ENCODE results near the gene CHST3. TPM values are rescaled to one million over a fixed set of nuclear protein-coding genes. Genes with fewer than 3 reads are reported as not detected.

Gene CHST3
- total RNA-seq, 1 experiment from 2014 or later = 10.0 TPM

- no TSS peak for BruUV-seq (replicated peaks)
- DNase-seq (ENCODE audit: low spot score) = no peak
- Histone ChIP-seq H3K4me1 (ENCODE audit: insufficient read depth, low read length, poor library complexity, severe bottlenecking) (peaks cover 28% of the 10 kb centered on the region), H3K27ac (ENCODE audit: low read depth, low read length, poor library complexity, severe bottlenecking) (no peak overlapping the region), H3K4me3 (ENCODE audit: low read depth, low read length, poor library complexity, severe bottlenecking) (no peak overlapping the region), H3K36me3 (ENCODE audit: insufficient read depth, low read length, poor library complexity, severe bottlenecking) (no peaks in the 10 kb centered on the region), H3K9me3 (ENCODE audit: low read depth, low read length, poor library complexity, severe bottlenecking) (no peaks in the 10 kb centered on the region), H3K27me3 (replicated peaks; ENCODE audit: insufficient read depth, low read depth, low read length, poor library complexity) (no peaks in the 10 kb centered on the region)
- POLR2A ChIA-PET (ENCODE audit: low non-redundant PET) = no interaction called here
- intact Hi-C loops (cut with micrococcal nuclease; ENCODE audit: unreplicated experiment) = no loop called here
- TF ChIP-seq EZH2 (IDR thresholded peaks at IDR 0.05; ENCODE audit: borderline replicate concordance, low read depth, low read length, poor library complexity, severe bottlenecking) = no peak
- peak; percentile 49 for TF ChIP-seq CTCF (conservative IDR thresholded peaks at IDR 0.05; ENCODE audit: low read depth, low read length)
- CTCF ChIA-PET = interaction anchor here (0.6 kb wide), 1 partner anchor 272 kb away, joined by 3 read pairs; no protein-coding TSS in a partner anchor
Measured at GRCh38 chr10:71978476-71978875, 14.3 kb downstream of the CHST3 start.

- Histone ChIP-seq H3K36me3 (ENCODE audit: insufficient read depth, low read length, poor library complexity, severe bottlenecking) (no peaks in the 10 kb centered on the region), H3K27ac (ENCODE audit: low read depth, low read length, poor library complexity, severe bottlenecking) (no peak overlapping the region), H3K4me3 (ENCODE audit: low read depth, low read length, poor library complexity, severe bottlenecking) (no peak overlapping the region), H3K9me3 (ENCODE audit: low read depth, low read length, poor library complexity, severe bottlenecking) (no peaks in the 10 kb centered on the region), H3K27me3 (replicated peaks; ENCODE audit: insufficient read depth, low read depth, low read length, poor library complexity) (no peaks in the 10 kb centered on the region), H3K4me1 (ENCODE audit: insufficient read depth, low read length, poor library complexity, severe bottlenecking) (peaks cover 28% of the 10 kb centered on the region)
- CTCF ChIA-PET = no interaction called here
- no TSS peak for BruUV-seq (replicated peaks)
- DNase-seq (ENCODE audit: low spot score) = no peak
- POLR2A ChIA-PET (ENCODE audit: low non-redundant PET) = no interaction called here
- intact Hi-C loops (cut with micrococcal nuclease; ENCODE audit: unreplicated experiment) = no loop called here
- TF ChIP-seq EZH2 (IDR thresholded peaks at IDR 0.05; ENCODE audit: borderline replicate concordance, low read depth, low read length, poor library complexity, severe bottlenecking) (no peak), CTCF (conservative IDR thresholded peaks at IDR 0.05; ENCODE audit: low read depth, low read length) (no peak)
Measured at GRCh38 chr10:71978988-71979691, 14.9 kb downstream of the CHST3 start.

- H3K4me3 ChIP-seq (ENCODE audit: low read depth, low read length, poor library complexity, severe bottlenecking) = no peak overlapping the region
- ChIA-PET POLR2A (ENCODE audit: low non-redundant PET) (no interaction called here), CTCF (no interaction called here)
- no peaks in the 10 kb centered on the region for H3K27me3 ChIP-seq (replicated peaks; ENCODE audit: insufficient read depth, low read depth, low read length, poor library complexity)
- DNase-seq (ENCODE audit: low spot score) = no peak
- no peak for TF ChIP-seq EZH2 (IDR thresholded peaks at IDR 0.05; ENCODE audit: borderline replicate concordance, low read depth, low read length, poor library complexity, severe bottlenecking)
- TF ChIP-seq CTCF (conservative IDR thresholded peaks at IDR 0.05; ENCODE audit: low read depth, low read length) = no peak
- H3K9me3 ChIP-seq (ENCODE audit: low read depth, low read length, poor library complexity, severe bottlenecking) = no peaks in the 10 kb centered on the region
- H3K27ac ChIP-seq (ENCODE audit: low read depth, low read length, poor library complexity, severe bottlenecking) = no peak overlapping the region
- intact Hi-C loops (cut with micrococcal nuclease; ENCODE audit: unreplicated experiment) = no loop called here
- H3K36me3 ChIP-seq (ENCODE audit: insufficient read depth, low read length, poor library complexity, severe bottlenecking) = no peaks in the 10 kb centered on the region
- BruUV-seq (replicated peaks) = no TSS peak
- peaks cover 28% of the 10 kb centered on the region for H3K4me1 ChIP-seq (ENCODE audit: insufficient read depth, low read length, poor library complexity, severe bottlenecking)
Measured at GRCh38 chr10:71979692-71980062, 15.5 kb downstream of the CHST3 start.

Measured in A673 (cell line).